ENCODE results near the gene IGSF11. TPM values are rescaled to one million over a fixed set of nuclear protein-coding genes. Genes with fewer than 3 reads are reported as not detected.
"Not testable (repeated sequence)": the region's sequence is repeated elsewhere in the genome, so short reads cannot be mapped to it uniquely, and the experiment has no call there.

IGSF11 gene, protein sequence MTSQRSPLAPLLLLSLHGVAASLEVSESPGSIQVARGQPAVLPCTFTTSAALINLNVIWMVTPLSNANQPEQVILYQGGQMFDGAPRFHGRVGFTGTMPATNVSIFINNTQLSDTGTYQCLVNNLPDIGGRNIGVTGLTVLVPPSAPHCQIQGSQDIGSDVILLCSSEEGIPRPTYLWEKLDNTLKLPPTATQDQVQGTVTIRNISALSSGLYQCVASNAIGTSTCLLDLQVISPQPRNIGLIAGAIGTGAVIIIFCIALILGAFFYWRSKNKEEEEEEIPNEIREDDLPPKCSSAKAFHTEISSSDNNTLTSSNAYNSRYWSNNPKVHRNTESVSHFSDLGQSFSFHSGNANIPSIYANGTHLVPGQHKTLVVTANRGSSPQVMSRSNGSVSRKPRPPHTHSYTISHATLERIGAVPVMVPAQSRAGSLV
- not detected for polyA plus RNA-seq (2012; ENCODE audit: low read depth, missing spikeins)

DNA sequence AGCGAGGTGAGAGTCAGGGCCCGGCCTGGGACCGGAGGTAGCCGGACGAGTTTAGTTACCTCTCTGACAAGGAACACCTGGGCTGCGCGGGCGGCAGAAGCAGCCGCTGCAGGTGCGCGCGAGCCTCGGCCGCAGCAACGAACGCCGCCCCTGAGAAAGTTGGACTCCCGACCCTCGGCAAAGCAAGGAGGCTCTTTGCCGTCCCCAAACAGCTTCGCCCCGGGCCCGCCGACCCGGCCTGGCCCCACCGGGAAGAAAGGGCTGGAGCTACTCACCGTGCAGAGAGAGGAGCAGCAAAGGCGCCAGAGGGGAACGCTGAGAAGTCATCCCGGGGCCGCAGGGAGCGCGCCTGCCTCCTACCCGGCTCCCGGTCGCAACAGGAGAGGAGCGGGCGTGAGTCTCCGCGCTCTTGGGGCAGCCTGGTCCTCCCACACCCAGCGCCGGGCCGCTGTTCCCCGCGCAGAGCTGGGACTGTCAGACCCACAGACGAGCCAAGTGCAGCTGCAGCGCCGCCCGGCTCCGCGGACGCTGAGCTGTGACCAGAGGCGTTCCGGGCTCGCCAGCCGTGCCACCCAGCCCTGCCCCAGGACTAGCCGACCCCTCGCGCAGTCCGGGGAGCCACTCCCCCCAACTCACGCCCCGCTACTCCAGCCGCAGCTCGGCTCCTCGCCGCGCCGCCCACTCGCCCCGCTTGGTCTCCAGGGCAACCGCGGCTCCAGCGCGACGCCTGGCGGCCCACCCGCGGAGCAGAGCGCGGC lies at the start of gene IGSF11:
Gene IGSF11, minus strand, starts transcription at position 591 of the 758 bp plus-strand sequence. Its CDS starts 264 bp downstream, at position 327.
- no peak for TF ChIP-seq POLR2AphosphoS5 (IDR thresholded peaks at IDR 0.05; ENCODE audit: low read depth, low read length)
- TF ChIP-seq POLR2A (IDR thresholded peaks at IDR 0.05; ENCODE audit: low read depth, low read length), result no peak
- FAIRE-seq (peak; percentile 91), DNase-seq (ENCODE audit: insufficient read length, low spot score) (peak; percentile 80)

DNA sequence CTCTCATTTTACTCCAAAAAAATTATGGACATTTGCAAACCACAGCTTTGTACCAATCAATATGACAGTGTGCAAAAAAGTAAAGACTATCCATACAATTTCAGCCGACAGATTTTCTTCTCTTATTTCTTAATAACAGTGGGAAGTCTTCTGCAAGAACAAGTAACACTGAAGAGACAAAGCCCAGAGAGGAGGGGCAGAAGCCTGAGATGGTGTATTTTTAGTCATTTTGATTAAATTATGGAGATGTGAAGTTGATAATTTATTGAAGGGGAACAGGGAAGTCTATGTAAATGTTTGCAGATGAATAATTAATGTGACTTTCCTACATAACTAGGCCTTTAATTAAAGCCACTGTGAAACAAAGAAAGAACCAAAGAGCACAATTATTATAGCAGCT lies 45.7 kb upstream of the IGSF11 start:
- FAIRE-seq, result no peak
- no peak for DNase-seq (ENCODE audit: insufficient read length, low spot score)
- TF ChIP-seq TAF1 (IDR thresholded peaks at IDR 0.05; ENCODE audit: low read depth, low read length) (no peak), POU2F2 (IDR thresholded peaks at IDR 0.05; ENCODE audit: low read depth, low read length) (no peak), POLR2AphosphoS5 (IDR thresholded peaks at IDR 0.05; ENCODE audit: low read depth, low read length) (no peak), PAX5 (IDR thresholded peaks at IDR 0.05; ENCODE audit: insufficient read depth, low read length, severe bottlenecking) (no peak), SPI1 (IDR thresholded peaks at IDR 0.05; ENCODE audit: low read depth, low read length) (no peak)

DNA sequence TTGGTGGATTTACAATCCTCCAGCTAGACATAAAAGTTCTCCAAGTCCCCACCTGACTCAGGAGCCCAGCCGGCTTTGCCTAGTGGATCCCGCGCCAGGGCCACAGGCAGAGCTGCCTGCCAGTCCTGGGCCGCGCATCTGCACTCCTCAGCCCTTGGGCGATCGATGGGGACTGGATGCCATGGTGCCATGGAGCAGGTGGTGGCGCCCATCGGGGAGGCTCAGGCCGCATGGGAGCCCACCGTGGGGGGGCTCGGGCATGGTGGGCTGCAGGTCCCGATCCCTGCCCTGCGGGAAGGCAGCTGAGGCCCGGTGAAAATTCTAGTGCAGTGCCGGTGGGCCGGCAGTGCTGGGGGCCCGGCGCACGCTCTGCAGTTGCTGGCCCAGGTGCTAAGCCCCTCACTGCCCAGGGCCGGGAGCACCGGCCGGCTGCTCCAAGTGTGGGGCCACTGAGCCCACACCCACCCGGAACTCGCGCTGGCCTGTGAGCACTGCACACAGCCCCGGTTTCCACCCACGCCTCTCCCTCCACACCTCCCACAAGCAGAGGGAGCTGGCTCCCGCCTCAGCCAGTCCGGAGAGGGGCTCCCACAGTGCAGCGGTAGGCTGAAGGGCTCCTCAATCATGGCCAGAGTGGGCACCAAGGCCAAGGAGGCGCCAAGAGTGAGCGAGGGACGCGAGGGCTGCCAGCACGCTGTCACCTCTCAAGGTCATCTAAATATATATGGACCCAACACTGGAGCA lies 38.8 kb upstream of the IGSF11 start:
- no peak for DNase-seq (ENCODE audit: insufficient read length, low spot score)
- no peak for FAIRE-seq
- TF ChIP-seq PAX5 (IDR thresholded peaks at IDR 0.05; ENCODE audit: insufficient read depth, low read length, severe bottlenecking), result no peak
- no peak for TF ChIP-seq TAF1 (IDR thresholded peaks at IDR 0.05; ENCODE audit: low read depth, low read length)
- no peak for TF ChIP-seq SPI1 (IDR thresholded peaks at IDR 0.05; ENCODE audit: low read depth, low read length)
- no peak for TF ChIP-seq POLR2A (IDR thresholded peaks at IDR 0.05; ENCODE audit: low read depth, low read length)
- no peak for TF ChIP-seq POLR2AphosphoS5 (IDR thresholded peaks at IDR 0.05; ENCODE audit: low read depth, low read length)
- TF ChIP-seq POU2F2 (IDR thresholded peaks at IDR 0.05; ENCODE audit: low read depth, low read length), result no peak

DNA sequence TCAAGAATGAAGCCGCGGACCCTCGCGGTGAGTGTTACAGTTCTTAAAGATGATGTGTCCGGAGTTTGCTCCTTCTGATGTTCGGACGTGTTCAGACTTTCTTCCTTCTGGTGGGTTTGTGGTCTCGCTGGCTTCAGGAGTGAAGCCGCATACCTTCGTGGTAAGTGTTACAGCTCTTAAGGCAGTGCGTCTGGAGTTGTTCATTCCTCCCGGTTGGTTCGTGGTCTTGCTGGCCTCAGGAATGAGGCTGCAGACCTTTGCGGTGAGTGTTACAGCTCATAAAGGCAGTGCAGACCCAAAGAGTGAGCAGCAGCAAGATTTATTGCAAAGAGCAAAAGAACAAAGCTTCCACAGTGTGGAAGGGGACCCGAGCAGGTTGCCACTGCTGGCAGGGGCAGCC lies 37.8 kb upstream of the IGSF11 start:
- not testable (repeated sequence) for DNase-seq (ENCODE audit: insufficient read length, low spot score); FAIRE-seq

DNA sequence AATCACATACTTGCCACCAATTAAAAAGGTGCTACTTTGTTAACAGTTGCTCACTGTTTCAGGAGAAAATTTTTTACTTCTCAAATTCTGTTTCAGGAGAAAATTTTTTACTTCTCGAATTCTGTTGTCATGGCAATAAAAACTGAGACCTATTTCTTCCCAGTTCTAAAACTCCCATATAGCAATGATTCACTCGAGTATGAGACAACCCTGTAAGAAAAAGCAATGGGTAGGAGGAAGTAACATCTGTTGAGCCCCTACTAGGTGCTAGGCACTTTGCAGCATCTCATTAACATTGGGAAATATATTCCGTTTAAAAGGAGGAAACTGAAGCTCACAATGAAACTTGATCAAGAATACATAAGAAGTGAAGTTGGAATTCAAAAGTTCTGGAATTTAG lies 35.1 kb upstream of the IGSF11 start:
- DNase-seq (ENCODE audit: insufficient read length, low spot score) (no peak), FAIRE-seq (no peak)
- TF ChIP-seq POLR2AphosphoS5 (IDR thresholded peaks at IDR 0.05; ENCODE audit: low read depth, low read length), result no peak
- no peak for TF ChIP-seq TAF1 (IDR thresholded peaks at IDR 0.05; ENCODE audit: low read depth, low read length)
- TF ChIP-seq SPI1 (IDR thresholded peaks at IDR 0.05; ENCODE audit: low read depth, low read length), result no peak
- no peak for TF ChIP-seq POU2F2 (IDR thresholded peaks at IDR 0.05; ENCODE audit: low read depth, low read length)
- TF ChIP-seq PAX5 (IDR thresholded peaks at IDR 0.05; ENCODE audit: insufficient read depth, low read length, severe bottlenecking), result no peak

DNA sequence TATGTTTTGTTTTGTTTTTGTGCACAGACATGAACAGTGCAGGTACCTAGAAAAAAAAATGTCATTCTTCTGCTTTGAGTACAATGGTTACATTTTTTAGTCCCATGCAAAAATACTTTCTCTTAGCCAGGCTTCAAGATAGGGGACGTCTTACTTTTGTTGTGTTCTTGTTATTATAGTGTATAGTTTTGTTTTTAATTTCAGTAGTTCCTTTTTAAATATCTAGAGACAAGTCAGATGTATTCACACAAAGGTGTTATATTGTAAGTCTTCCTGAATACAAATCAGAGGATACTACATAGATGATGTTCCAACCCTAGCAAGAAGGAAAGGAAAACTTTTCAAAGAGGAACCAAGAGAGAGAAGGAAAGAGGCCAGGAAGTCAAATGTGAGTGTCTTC lies 28.8 kb upstream of the IGSF11 start:
- DNase-seq (ENCODE audit: insufficient read length, low spot score) (no peak), FAIRE-seq (no peak)
- TF ChIP-seq PAX5 (IDR thresholded peaks at IDR 0.05; ENCODE audit: insufficient read depth, low read length, severe bottlenecking) (no peak), SPI1 (IDR thresholded peaks at IDR 0.05; ENCODE audit: low read depth, low read length) (no peak), POLR2AphosphoS5 (IDR thresholded peaks at IDR 0.05; ENCODE audit: low read depth, low read length) (no peak)

DNA sequence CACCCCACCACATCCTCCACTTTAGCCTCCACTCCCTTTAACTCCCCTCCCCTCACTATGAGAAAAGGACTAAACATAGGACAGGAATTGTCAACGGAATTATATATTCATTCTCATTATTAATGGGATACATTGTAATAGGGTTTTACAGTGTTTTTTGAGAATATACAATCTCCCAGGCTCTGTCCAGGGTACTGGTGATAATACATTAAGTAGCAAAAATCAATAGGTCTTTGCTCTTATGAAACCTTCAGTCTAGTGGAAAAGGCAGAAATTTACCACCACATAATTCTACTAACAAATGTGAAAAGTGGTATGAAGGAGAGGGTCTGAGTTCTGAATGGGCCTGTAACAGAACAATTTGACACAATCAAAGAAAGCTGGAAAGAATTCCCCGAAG lies 28.2 kb upstream of the IGSF11 start:
- DNase-seq (ENCODE audit: insufficient read length, low spot score), result no peak
- no peak for FAIRE-seq
- TF ChIP-seq SPI1 (IDR thresholded peaks at IDR 0.05; ENCODE audit: low read depth, low read length), result no peak

DNA sequence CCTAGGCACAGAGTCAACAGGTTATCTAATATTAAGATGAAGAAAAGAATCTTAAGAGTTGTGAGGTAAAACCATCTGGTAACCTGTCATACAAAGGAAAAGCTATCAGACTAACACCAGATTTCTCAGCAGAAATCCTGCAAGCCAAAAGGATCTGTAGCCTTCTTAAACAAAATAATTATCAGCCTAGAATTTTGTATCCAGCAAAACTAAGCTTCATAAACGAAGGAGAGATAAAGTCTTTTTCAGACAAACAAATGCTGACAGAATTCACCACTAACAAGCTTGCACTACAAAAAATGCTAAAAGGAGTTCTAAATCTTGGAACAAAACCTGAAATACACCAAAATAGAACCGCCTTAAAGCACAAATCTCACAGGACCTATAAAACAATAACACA lies 9.9 kb upstream of the IGSF11 start:
- DNase-seq (ENCODE audit: insufficient read length, low spot score), result no peak
- FAIRE-seq, result no peak
- TF ChIP-seq PAX5 (IDR thresholded peaks at IDR 0.05; ENCODE audit: insufficient read depth, low read length, severe bottlenecking) (no peak), SPI1 (IDR thresholded peaks at IDR 0.05; ENCODE audit: low read depth, low read length) (no peak), POU2F2 (IDR thresholded peaks at IDR 0.05; ENCODE audit: low read depth, low read length) (no peak), TAF1 (IDR thresholded peaks at IDR 0.05; ENCODE audit: low read depth, low read length) (no peak), POLR2AphosphoS5 (IDR thresholded peaks at IDR 0.05; ENCODE audit: low read depth, low read length) (no peak), POLR2A (IDR thresholded peaks at IDR 0.05; ENCODE audit: low read depth, low read length) (no peak)

DNA sequence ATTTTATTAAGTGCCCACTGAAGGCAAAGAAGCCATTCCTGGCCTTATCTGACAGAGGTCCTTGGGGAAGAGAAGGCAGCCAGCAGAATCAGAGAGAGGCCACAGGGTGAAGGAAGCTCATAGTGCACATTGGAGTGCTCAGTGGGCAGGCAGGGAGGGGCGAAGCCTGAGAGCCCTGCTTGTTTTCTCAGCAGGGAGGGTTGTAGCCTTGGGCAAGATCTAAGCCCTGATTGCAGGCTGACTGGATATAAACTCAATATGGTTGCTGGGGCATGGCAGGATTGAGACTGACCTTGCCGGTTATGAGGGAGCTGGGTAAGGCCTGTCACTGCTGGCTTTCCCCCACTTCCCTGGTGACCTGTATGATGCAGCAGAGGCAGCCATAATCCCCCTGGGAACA lies 7.5 kb upstream of the IGSF11 start:
- TF ChIP-seq POLR2AphosphoS5 (IDR thresholded peaks at IDR 0.05; ENCODE audit: low read depth, low read length), result no peak
- TF ChIP-seq TAF1 (IDR thresholded peaks at IDR 0.05; ENCODE audit: low read depth, low read length), result no peak
- no peak for TF ChIP-seq PAX5 (IDR thresholded peaks at IDR 0.05; ENCODE audit: insufficient read depth, low read length, severe bottlenecking)
- no peak for TF ChIP-seq POU2F2 (IDR thresholded peaks at IDR 0.05; ENCODE audit: low read depth, low read length)
- FAIRE-seq (no peak), DNase-seq (ENCODE audit: insufficient read length, low spot score) (no peak)

DNA sequence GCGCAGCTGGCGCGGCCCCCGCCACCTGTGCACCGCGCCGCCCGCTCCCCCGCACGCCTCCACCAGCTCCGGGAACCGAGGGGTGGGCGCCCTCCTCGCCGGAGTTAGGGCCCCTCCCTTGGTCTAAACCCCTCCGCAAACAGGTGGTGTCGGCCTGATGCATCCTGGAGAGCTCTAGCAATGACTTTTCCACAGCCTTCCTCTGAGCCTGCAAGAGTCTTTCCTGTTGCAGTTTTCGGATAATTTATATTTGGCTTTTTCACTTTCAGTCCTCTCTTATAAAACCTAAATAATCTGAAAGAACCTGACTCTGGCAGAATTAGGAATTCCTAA lies 334 bp upstream of the IGSF11 start:
- no peak for FAIRE-seq
- DNase-seq (ENCODE audit: insufficient read length, low spot score), result no peak
- TF ChIP-seq PAX5 (IDR thresholded peaks at IDR 0.05; ENCODE audit: insufficient read depth, low read length, severe bottlenecking), result no peak
- TF ChIP-seq TAF1 (IDR thresholded peaks at IDR 0.05; ENCODE audit: low read depth, low read length), result no peak
- TF ChIP-seq POU2F2 (IDR thresholded peaks at IDR 0.05; ENCODE audit: low read depth, low read length), result no peak
- no peak for TF ChIP-seq SPI1 (IDR thresholded peaks at IDR 0.05; ENCODE audit: low read depth, low read length)
- no peak for TF ChIP-seq POLR2AphosphoS5 (IDR thresholded peaks at IDR 0.05; ENCODE audit: low read depth, low read length)
- TF ChIP-seq POLR2A (IDR thresholded peaks at IDR 0.05; ENCODE audit: low read depth, low read length), result no peak
